Peyer's patch (tissue), 4 donors: ENCODE measurements around the gene DNAI1.

Experiments used
- CTCF ChIP-seq, 6 experiments: fragments of 450-650 bp in 4 of 6; fragments of 200-600 bp in 2 of 6; sonication (generic) in 1 of 6; IDR thresholded peaks; one replicate each; pipeline ENCODE4 v1.5.1; 2017 to 2019; ENCODE audit warnings: antibody characterized with exemption in 6 of 6, mild to moderate bottlenecking in 3 of 6, moderate library complexity in 1 of 6
- POLR2A ChIP-seq, 2 donors: fragments of 450-650 bp; IDR thresholded peaks; one replicate each; pipeline ENCODE4 v1.5.1; 2017; ENCODE audit warnings: antibody characterized with exemption in 2 of 2, mild to moderate bottlenecking in 2 of 2, moderate library complexity in 2 of 2

- TF ChIP-seq CTCF (IDR thresholded peaks at IDR 0.05) (peak; percentile 48 to 90 (median 78)), POLR2A (IDR thresholded peaks at IDR 0.05) (no peak)
These were observed 21.3 kb upstream of the DNAI1 start for GRCh38 chr9:34437006-34437925.
